Measurements from ENCODE around the gene GSTM2. TPM values are rescaled to one million over a fixed set of nuclear protein-coding genes. Genes with fewer than 3 reads are reported as not detected.
"Not testable (repeated sequence)": the region's sequence is repeated elsewhere in the genome, so short reads cannot be mapped to it uniquely, and the experiment has no call there.

The GSTM2 gene
- total RNA-seq, 2 donors from 2014 or later: 18.4 to 30.3 TPM

DNA sequence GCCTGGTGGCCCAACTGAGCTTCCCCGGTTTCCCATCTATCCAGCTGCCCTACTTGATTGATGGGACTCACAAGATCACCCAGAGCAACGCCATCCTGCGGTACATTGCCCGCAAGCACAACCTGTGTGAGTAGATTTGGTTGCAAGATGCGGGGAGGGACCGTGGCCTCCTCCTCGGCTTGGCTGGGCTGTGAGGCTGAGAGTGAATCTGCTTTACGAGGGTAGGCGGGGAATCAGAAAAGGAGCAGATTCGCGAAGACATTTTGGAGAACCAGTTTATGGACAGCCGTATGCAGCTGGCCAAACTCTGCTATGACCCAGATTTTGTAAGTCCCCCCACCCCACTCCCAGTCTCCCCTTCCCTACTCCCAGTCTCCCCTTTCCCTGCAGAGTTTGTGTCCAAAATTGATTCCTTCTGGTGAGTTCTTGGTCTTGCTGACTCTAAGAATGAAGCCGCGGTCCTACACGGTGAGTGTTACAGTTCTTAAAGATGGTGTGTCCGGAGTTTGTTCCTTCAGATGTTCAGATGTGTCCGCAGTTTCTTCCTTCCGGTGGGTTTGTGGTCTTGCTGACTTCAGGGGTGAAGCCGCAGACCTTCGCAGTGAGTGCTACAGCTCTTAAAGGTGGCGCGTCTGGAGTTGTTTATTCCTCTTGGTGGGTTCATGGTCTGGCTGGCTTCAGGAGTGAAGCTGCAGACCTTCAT, 1.5 kb downstream of the GSTM2 start:
- no peak overlapping the region for H3K4me3 Mint-ChIP-seq
- no peak for DNase-seq
- no peaks in the 10 kb centered on the region for H3K27me3 ChIP-seq (ENCODE audit: control insufficient read depth, insufficient read depth, low read length, poor library complexity, severe bottlenecking)
- H3K9me3 ChIP-seq (ENCODE audit: control insufficient read depth, low read length): no peaks in the 10 kb centered on the region
- no peaks in the 10 kb centered on the region for H3K9me3 Mint-ChIP-seq
- H3K9ac ChIP-seq (ENCODE audit: extremely low read depth, low read length, poor library complexity, severe bottlenecking): no peak overlapping the region
- no peaks in the 10 kb centered on the region for H3K36me3 ChIP-seq (ENCODE audit: control insufficient read depth, insufficient read depth, low read length)
- peaks cover 6% of the 10 kb centered on the region for H3K4me1 Mint-ChIP-seq
- TF ChIP-seq, protein P1, sequence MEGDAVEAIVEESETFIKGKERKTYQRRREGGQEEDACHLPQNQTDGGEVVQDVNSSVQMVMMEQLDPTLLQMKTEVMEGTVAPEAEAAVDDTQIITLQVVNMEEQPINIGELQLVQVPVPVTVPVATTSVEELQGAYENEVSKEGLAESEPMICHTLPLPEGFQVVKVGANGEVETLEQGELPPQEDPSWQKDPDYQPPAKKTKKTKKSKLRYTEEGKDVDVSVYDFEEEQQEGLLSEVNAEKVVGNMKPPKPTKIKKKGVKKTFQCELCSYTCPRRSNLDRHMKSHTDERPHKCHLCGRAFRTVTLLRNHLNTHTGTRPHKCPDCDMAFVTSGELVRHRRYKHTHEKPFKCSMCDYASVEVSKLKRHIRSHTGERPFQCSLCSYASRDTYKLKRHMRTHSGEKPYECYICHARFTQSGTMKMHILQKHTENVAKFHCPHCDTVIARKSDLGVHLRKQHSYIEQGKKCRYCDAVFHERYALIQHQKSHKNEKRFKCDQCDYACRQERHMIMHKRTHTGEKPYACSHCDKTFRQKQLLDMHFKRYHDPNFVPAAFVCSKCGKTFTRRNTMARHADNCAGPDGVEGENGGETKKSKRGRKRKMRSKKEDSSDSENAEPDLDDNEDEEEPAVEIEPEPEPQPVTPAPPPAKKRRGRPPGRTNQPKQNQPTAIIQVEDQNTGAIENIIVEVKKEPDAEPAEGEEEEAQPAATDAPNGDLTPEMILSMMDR (conservative IDR thresholded peaks at IDR 0.05): no peak
- H3K27me3 Mint-ChIP-seq (ENCODE audit: insufficient read depth): peaks cover 4% of the 10 kb centered on the region
- peaks cover 12% of the 10 kb centered on the region for H3K36me3 Mint-ChIP-seq (ENCODE audit: low read depth)
- no peak overlapping the region for H3K4me3 ChIP-seq (ENCODE audit: low read length)
- H3K27ac Mint-ChIP-seq: no peak overlapping the region
- WGBS, 2 experiments (ENCODE audit: insufficient coverage in 1 of 2, insufficient read length in 1 of 2): 95 to 96% methylated on average over 15 to 22 of the region's 22 CpGs
- H3K27ac ChIP-seq (ENCODE audit: low read depth, low read length): no peak overlapping the region
- H3K4me1 ChIP-seq (ENCODE audit: control insufficient read depth, insufficient read depth, low read length): peaks cover 5% of the 10 kb centered on the region

DNA sequence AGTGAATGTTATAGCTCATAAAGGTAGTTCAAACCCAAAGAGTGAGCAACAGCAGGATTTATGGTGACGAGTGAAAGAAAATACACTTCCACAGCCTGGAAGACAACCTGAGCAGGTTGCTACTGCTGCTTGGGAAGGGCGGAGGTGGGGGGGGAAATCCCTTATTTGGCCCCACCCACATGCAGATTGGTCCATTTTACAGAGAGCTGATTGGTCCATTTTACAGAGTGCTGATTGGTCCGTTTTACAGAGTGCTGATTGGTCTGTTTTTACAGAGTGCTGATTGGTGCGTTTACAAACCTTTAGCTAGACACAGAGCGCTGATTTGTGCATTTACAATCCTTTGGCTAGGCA, 2.1 kb downstream of the GSTM2 start:
- H3K9me3 ChIP-seq (ENCODE audit: control insufficient read depth, low read length); H3K27me3 ChIP-seq (ENCODE audit: control insufficient read depth, insufficient read depth, low read length, poor library complexity, severe bottlenecking); H3K9ac ChIP-seq (ENCODE audit: extremely low read depth, low read length, poor library complexity, severe bottlenecking); H3K4me3 Mint-ChIP-seq; H3K4me1 Mint-ChIP-seq; DNase-seq; H3K9me3 Mint-ChIP-seq; H3K4me3 ChIP-seq (ENCODE audit: low read length); H3K27ac ChIP-seq (ENCODE audit: low read depth, low read length); H3K27ac Mint-ChIP-seq; H3K4me1 ChIP-seq (ENCODE audit: control insufficient read depth, insufficient read depth, low read length); H3K36me3 ChIP-seq (ENCODE audit: control insufficient read depth, insufficient read depth, low read length); H3K27me3 Mint-ChIP-seq (ENCODE audit: insufficient read depth): not testable (repeated sequence)
- 90 to 96% methylated on average over 3 to 4 of the region's 5 CpGs for WGBS, 2 experiments (ENCODE audit: insufficient coverage in 1 of 2, insufficient read length in 1 of 2)
- peaks cover 12% of the 10 kb centered on the region for H3K36me3 Mint-ChIP-seq (ENCODE audit: low read depth)

DNA sequence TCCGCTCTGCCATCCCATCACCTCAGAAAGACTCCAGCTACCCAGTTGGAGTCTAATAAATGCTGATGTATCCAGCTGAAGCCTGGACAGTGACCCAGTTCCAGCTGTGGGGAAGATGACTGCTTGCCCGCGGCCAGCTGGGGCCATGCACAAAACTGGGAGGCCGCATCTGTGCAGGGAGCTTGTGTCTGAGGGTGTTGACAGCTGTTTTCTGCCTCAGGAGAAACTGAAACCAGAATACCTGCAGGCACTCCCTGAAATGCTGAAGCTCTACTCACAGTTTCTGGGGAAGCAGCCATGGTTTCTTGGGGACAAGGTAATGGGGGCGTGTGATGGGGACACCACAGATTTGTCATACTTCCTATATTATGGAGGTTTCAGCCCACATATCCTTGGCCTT, 3.2 kb downstream of the GSTM2 start:
- Histone ChIP-seq H3K4me1 (ENCODE audit: control insufficient read depth, insufficient read depth, low read length) (peaks cover 5% of the 10 kb centered on the region), H3K27me3 (ENCODE audit: control insufficient read depth, insufficient read depth, low read length, poor library complexity, severe bottlenecking) (no peaks in the 10 kb centered on the region), H3K36me3 (ENCODE audit: control insufficient read depth, insufficient read depth, low read length) (no peaks in the 10 kb centered on the region), H3K4me3 (ENCODE audit: low read length) (no peak overlapping the region), H3K27ac (ENCODE audit: low read depth, low read length) (no peak overlapping the region), H3K9ac (ENCODE audit: extremely low read depth, low read length, poor library complexity, severe bottlenecking) (no peak overlapping the region), H3K9me3 (ENCODE audit: control insufficient read depth, low read length) (no peaks in the 10 kb centered on the region)
- WGBS, 2 experiments (ENCODE audit: insufficient coverage in 1 of 2, insufficient read length in 1 of 2): 89 to 92% methylated on average over 3 to 5 of the region's 5 CpGs
- Mint-ChIP-seq H3K4me1 (peaks cover 6% of the 10 kb centered on the region), H3K36me3 (ENCODE audit: low read depth) (peaks cover 12% of the 10 kb centered on the region), H3K4me3 (no peak overlapping the region), H3K9me3 (no peaks in the 10 kb centered on the region), H3K27ac (no peak overlapping the region), H3K27me3 (ENCODE audit: insufficient read depth) (peaks cover 4% of the 10 kb centered on the region)
- TF ChIP-seq, protein P1 (conservative IDR thresholded peaks at IDR 0.05): no peak
- DNase-seq: no peak

DNA sequence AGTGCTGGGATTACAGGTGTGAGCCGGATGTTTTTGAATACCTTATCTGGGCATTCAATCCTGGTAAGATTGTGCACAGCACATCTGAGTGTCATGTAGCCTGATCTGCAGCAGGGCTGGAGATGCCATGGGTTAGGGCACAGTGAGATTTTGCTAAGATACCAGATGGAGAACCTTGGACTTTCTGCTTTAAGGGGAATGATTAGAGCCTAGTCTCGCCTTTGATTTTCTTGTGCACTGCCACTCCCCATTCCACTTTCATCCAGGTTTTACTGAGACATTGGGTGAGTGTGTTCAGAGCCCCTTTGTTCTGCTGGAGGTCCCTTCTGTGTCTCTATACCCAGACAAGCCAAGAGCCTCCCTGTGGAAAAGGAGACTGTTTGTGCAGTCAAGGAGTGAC, 6.0 kb downstream of the GSTM2 start:
- 75 to 88% methylated on average over 1 of the region's 2 CpGs for WGBS, 2 experiments (ENCODE audit: insufficient coverage in 1 of 2, insufficient read length in 1 of 2)
- H3K36me3 ChIP-seq (ENCODE audit: control insufficient read depth, insufficient read depth, low read length); DNase-seq; H3K9me3 Mint-ChIP-seq; H3K4me3 Mint-ChIP-seq; H3K9ac ChIP-seq (ENCODE audit: extremely low read depth, low read length, poor library complexity, severe bottlenecking); H3K27me3 Mint-ChIP-seq (ENCODE audit: insufficient read depth); H3K4me1 ChIP-seq (ENCODE audit: control insufficient read depth, insufficient read depth, low read length); H3K27ac ChIP-seq (ENCODE audit: low read depth, low read length); H3K27me3 ChIP-seq (ENCODE audit: control insufficient read depth, insufficient read depth, low read length, poor library complexity, severe bottlenecking); H3K4me1 Mint-ChIP-seq; H3K27ac Mint-ChIP-seq; H3K9me3 ChIP-seq (ENCODE audit: control insufficient read depth, low read length); H3K4me3 ChIP-seq (ENCODE audit: low read length): not testable (repeated sequence)
- H3K36me3 Mint-ChIP-seq (ENCODE audit: low read depth): peaks cover 12% of the 10 kb centered on the region

DNA sequence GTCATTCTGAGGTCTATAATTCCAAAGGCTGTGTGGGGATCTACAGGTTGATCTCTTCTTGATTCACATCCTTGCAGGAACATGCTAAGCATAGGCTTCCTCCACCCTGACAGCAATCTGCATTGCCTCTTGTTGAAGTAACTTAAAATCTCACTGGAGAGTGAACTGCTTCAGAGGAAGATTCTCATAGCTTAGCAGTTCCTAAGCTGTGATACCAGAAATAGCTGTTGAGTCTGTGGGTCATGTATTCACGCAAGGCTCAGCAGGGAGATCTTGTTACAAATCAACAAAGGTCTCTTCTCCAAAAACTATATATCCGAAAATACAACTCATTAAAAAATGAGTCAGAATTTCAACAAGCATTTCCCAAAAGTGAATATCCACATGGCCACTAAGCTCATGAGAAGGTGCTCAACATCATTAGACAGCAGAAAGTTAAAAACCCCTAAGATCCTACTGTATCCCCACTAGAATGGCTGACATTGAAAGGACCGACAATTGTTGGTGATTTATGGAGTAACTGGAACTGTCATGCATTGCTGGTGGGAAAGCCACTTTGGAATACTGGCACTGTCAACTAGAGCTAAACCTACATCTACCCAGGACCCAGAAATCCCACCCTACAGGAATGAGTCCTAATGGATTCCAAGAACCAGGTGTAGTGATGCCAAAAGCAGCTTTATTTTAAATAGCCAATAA, 9.0 kb downstream of the GSTM2 start:
- not testable (repeated sequence) for H3K27me3 Mint-ChIP-seq (ENCODE audit: insufficient read depth); H3K27ac Mint-ChIP-seq; H3K9me3 Mint-ChIP-seq; H3K4me1 Mint-ChIP-seq; H3K4me3 Mint-ChIP-seq; H3K4me1 ChIP-seq (ENCODE audit: control insufficient read depth, insufficient read depth, low read length); H3K36me3 ChIP-seq (ENCODE audit: control insufficient read depth, insufficient read depth, low read length); H3K36me3 Mint-ChIP-seq (ENCODE audit: low read depth); H3K27me3 ChIP-seq (ENCODE audit: control insufficient read depth, insufficient read depth, low read length, poor library complexity, severe bottlenecking); H3K27ac ChIP-seq (ENCODE audit: low read depth, low read length); H3K9me3 ChIP-seq (ENCODE audit: control insufficient read depth, low read length); H3K9ac ChIP-seq (ENCODE audit: extremely low read depth, low read length, poor library complexity, severe bottlenecking); H3K4me3 ChIP-seq (ENCODE audit: low read length); DNase-seq
- 83 to 86% methylated on average over 1 to 2 of the region's 3 CpGs for WGBS, 2 experiments (ENCODE audit: insufficient coverage in 1 of 2, insufficient read length in 1 of 2)

Data from endodermal cell (in vitro differentiated cells).